PC-9 (cell line): ENCODE results near the gene FBRSL1. TPM values are rescaled to one million over a fixed set of nuclear protein-coding genes. Genes with fewer than 3 reads are reported as not detected.

Experiments used
- BruUV-seq: library from RNA; stranded (reverse); fragments of 400-500 nt; replicated peaks from 2 replicates; lab custom pipeline; 2021; lab: Mats Ljungman, UMichigan
- CTCF ChIA-PET: fragments of 300-600 bp; sonication (Branson Sonifier 250); formaldehyde crosslinking; loops from one replicate; lab custom pipeline; 2022; ENCODE audit warnings: antibody characterized with exemption; lab: Charles Lee
- POLR2A ChIA-PET: fragments of 300-600 bp; sonication (Branson Sonifier 250); formaldehyde crosslinking; loops from one replicate; lab custom pipeline; 2022; ENCODE audit warnings: antibody characterized with exemption; ENCODE audit not compliant: unreplicated experiment; lab: Charles Lee
- DNase-seq, 2 experiments: peaks; one replicate each; pipeline versions ENCODE4 v3.0.0 to v3.0.0-alpha.2; 2015 to 2022; ENCODE audit warnings: mixed read lengths in 1 of 2
- H2AFZ ChIP-seq: fragments of 200-600 bp; sonication (generic); 2 replicates; pipeline ENCODE4 v1.8.1; 2017; ENCODE audit warnings: antibody characterized with exemption
- H3F3A ChIP-seq: fragments of 200-600 bp; sonication (generic); 2 replicates; pipeline ENCODE4 v1.8.1; 2017; ENCODE audit warnings: antibody characterized with exemption, mild to moderate bottlenecking, low read depth; ENCODE audit not compliant: insufficient read depth
- H3K27ac ChIP-seq: fragments of 200-600 bp; sonication (generic); 2 replicates; pipeline ENCODE4 v1.6.1; 2016; ENCODE audit warnings: mixed run types
- H3K27me3 ChIP-seq: fragments of 200-600 bp; sonication (generic); 2 replicates; pipeline ENCODE4 v1.6.1; 2016; ENCODE audit warnings: low read depth, mixed run types; ENCODE audit not compliant: insufficient read depth
- H3K36me3 ChIP-seq: fragments of 200-600 bp; sonication (generic); 2 replicates; pipeline ENCODE4 v1.6.1; 2016; ENCODE audit warnings: low read depth, mixed run types
- H3K4me1 ChIP-seq: fragments of 200-600 bp; sonication (generic); replicated peaks from 2 replicates; pipeline ENCODE4 v1.6.1; 2016; ENCODE audit warnings: mixed run types; ENCODE audit not compliant: insufficient read depth
- H3K4me2 ChIP-seq: fragments of 200-600 bp; sonication (generic); 2 replicates; pipeline ENCODE4 v1.6.1; 2017; ENCODE audit warnings: mixed run types
- H3K4me3 ChIP-seq: fragments of 200-600 bp; sonication (generic); 2 replicates; pipeline ENCODE4 v1.6.1; 2016; ENCODE audit warnings: mixed run types
- H3K79me2 ChIP-seq: fragments of 200-600 bp; sonication (generic); 2 replicates; pipeline ENCODE4 v1.6.1; 2017; ENCODE audit warnings: low read depth, mixed run types
- H3K9me2 ChIP-seq: fragments of 200-600 bp; sonication (generic); 2 replicates; pipeline ENCODE4 v1.8.1; 2017; ENCODE audit warnings: mild to moderate bottlenecking; ENCODE audit not compliant: insufficient read depth
- H3K9me3 ChIP-seq: fragments of 200-600 bp; sonication (generic); 2 replicates; pipeline ENCODE4 v1.8.1; 2016; ENCODE audit warnings: low read depth; ENCODE audit not compliant: insufficient read depth
- H4K20me1 ChIP-seq: fragments of 200-600 bp; sonication (generic); 2 replicates; pipeline ENCODE4 v1.8.1; 2017; ENCODE audit not compliant: insufficient read depth
- CTCF ChIP-seq: fragments of 200-600 bp; sonication (generic); conservative IDR thresholded peaks from 2 replicates; pipeline ENCODE4 v1.6.1; 2017; ENCODE audit warnings: mixed run types, antibody characterized with exemption, mild to moderate bottlenecking, moderate library complexity
- EZH2 ChIP-seq: fragments of 200-600 bp; sonication (generic); IDR thresholded peaks from 2 replicates; pipeline ENCODE4 v1.8.0; 2017; ENCODE audit warnings: antibody characterized with exemption, low read depth
- intact Hi-C: fragments of 100-400 bp; cut with micrococcal nuclease; formaldehyde crosslinking; loops from one replicate; pipeline ENCODE4 v1.10.0; 2022; ENCODE audit not compliant: unreplicated experiment
- total RNA-seq: library from RNA; stranded (reverse); gene quantifications from 2 replicates; pipeline ENCODE4 v1.2.3, GENCODE V29; 2021

The FBRSL1 gene
- total RNA-seq, 1 experiment from 2014 or later, result 59.5 TPM

- peaks cover 15% of the 10 kb centered on the region for H3F3A ChIP-seq
Observed at GRCh38 chr12:132445884-132446632, 43.9 kb upstream of the FBRSL1 start.

GRCh38 chr12:132446633-132447326 is 43.2 kb upstream of the FBRSL1 start:
- peaks cover 4% of the 10 kb centered on the region; the same call in 1 of the 2 replicates for H3K4me1 ChIP-seq
- peaks cover 4% of the 10 kb centered on the region; the same call in 1 of the 2 replicates for H3K9me3 ChIP-seq
- no peaks in the 10 kb centered on the region for H3K79me2 ChIP-seq
- H3K27me3 ChIP-seq, result peaks cover 45% of the 10 kb centered on the region
- ChIA-PET POLR2A (interaction anchor here (0.6 to 0.8 kb wide), 3 partner anchors 31 to 162 kb away, joined by 3 to 20 read pairs (median 15); no protein-coding TSS in a partner anchor), CTCF (no interaction called here)
- DNase-seq, result no peak
- H3F3A ChIP-seq, result peaks cover 15% of the 10 kb centered on the region
- BruUV-seq, result TSS peak; percentile 90
- peak overlapping the region; percentile 69 for H3K4me3 ChIP-seq
- no peaks in the 10 kb centered on the region for H3K9me2 ChIP-seq
- no peaks in the 10 kb centered on the region for H4K20me1 ChIP-seq
- no peak for TF ChIP-seq EZH2
- no peak for TF ChIP-seq CTCF
- peak overlapping the region; percentile 83 for H3K4me2 ChIP-seq
- peak overlapping the region; percentile 48 for H3K27ac ChIP-seq
- H3K36me3 ChIP-seq, result no peaks in the 10 kb centered on the region
- H2AFZ ChIP-seq, result peak overlapping the region; percentile 95
- intact Hi-C loops, result loop anchor here (2.0 kb wide), 1 partner anchor 42 kb away; no protein-coding TSS in a partner anchor

More at GRCh38 chr12:132445884-132446632, 43.9 kb upstream of the FBRSL1 start:
- Histone ChIP-seq H4K20me1 (no peaks in the 10 kb centered on the region), H3K4me3 (peak overlapping the region; percentile 69), H3K36me3 (no peaks in the 10 kb centered on the region), H3K9me2 (no peaks in the 10 kb centered on the region), H3K9me3 (peaks cover 4% of the 10 kb centered on the region; the same call in 1 of the 2 replicates), H3K4me2 (peak overlapping the region; percentile 83), H2AFZ (peak overlapping the region; percentile 95), H3K4me1 (peaks cover 4% of the 10 kb centered on the region; the same call in 1 of the 2 replicates), H3K27ac (peak overlapping the region; percentile 48), H3K79me2 (no peaks in the 10 kb centered on the region), H3K27me3 (peaks cover 45% of the 10 kb centered on the region)
- peak; percentile 87 to 89 for DNase-seq
- ChIA-PET POLR2A (interaction anchor here (0.7 to 0.8 kb wide), 2 partner anchors 30 to 162 kb away, joined by 3 to 15 read pairs; no protein-coding TSS in a partner anchor), CTCF (no interaction called here)
- TF ChIP-seq CTCF (no peak), EZH2 (no peak)
- no TSS peak for BruUV-seq
- intact Hi-C loops, result loop anchor here (2.0 kb wide), 1 partner anchor 43 kb away; no protein-coding TSS in a partner anchor

- no TSS peak for BruUV-seq
- H3K27me3 ChIP-seq, result peaks cover 47% of the 10 kb centered on the region
Observed at GRCh38 chr12:132447327-132447720, 42.6 kb upstream of the FBRSL1 start.

More at GRCh38 chr12:132447327-132447720, 42.6 kb upstream of the FBRSL1 start:
- ChIA-PET POLR2A (no interaction called here), CTCF (no interaction called here)
- no peaks in the 10 kb centered on the region for H3K9me2 ChIP-seq
- H3F3A ChIP-seq, result peaks cover 15% of the 10 kb centered on the region
- intact Hi-C loops, result loop anchor here (2.0 kb wide), 1 partner anchor 41 kb away; no protein-coding TSS in a partner anchor
- no peak overlapping the region for H2AFZ ChIP-seq
- H4K20me1 ChIP-seq, result no peaks in the 10 kb centered on the region
- H3K4me1 ChIP-seq, result peaks cover 4% of the 10 kb centered on the region; the same call in 1 of the 2 replicates
- no peaks in the 10 kb centered on the region for H3K79me2 ChIP-seq
- TF ChIP-seq EZH2 (no peak), CTCF (no peak)
- DNase-seq, result no peak
- no peak overlapping the region for H3K27ac ChIP-seq
- H3K4me2 ChIP-seq, result no peak overlapping the region
- H3K36me3 ChIP-seq, result no peaks in the 10 kb centered on the region
- H3K4me3 ChIP-seq, result no peak overlapping the region
- peaks cover 4% of the 10 kb centered on the region; the same call in 1 of the 2 replicates for H3K9me3 ChIP-seq
